BJ (cell line): Measurements from ENCODE around the gene MKI67. TPM values are rescaled to one million over a fixed set of nuclear protein-coding genes. Genes with fewer than 3 reads are reported as not detected.

ENCODE experiments used
- CTCF ChIA-PET: fragments of 350-600 bp; formaldehyde crosslinking; extraction: SDS; loops from one replicate; lab custom pipeline; 2021; ENCODE audit warnings: antibody characterized with exemption, inconsistent platforms; lab: Yijun Ruan, JAX
- POLR2A ChIA-PET: fragments of 300-600 bp; sonication (Branson Sonifier 250); formaldehyde crosslinking; extraction: SDS; loops from one replicate; lab custom pipeline; 2021; ENCODE audit warnings: antibody characterized with exemption; lab: Charles Lee
- DNase-seq: peaks from one replicate; pipeline ENCODE4 v3.0.0-alpha.2; 2011; ENCODE audit warnings: low read depth
- H3K27me3 ChIP-seq: 2 replicates; pipeline ENCODE4 v1.6.0; 2011; ENCODE audit warnings: low read length; ENCODE audit not compliant: control insufficient read depth, insufficient read depth
- H3K36me3 ChIP-seq: 2 replicates; pipeline ENCODE4 v1.5.1; 2011; ENCODE audit warnings: low read length; ENCODE audit not compliant: control insufficient read depth, insufficient read depth
- H3K4me3 ChIP-seq: 2 replicates; pipeline ENCODE4 v1.5.1; 2011; ENCODE audit warnings: low read depth, mild to moderate bottlenecking, control low read depth, low read length
- polyA plus RNA-seq: library from polyadenylated mRNA; depleted of rRNA; stranded (reverse); fragments of >200 nt; gene quantifications from 2 replicates; pipeline ENCODE4 v1.2.3, GENCODE V29; 2011
- TF ChIP-seq, protein P1 (sequence below): IDR thresholded peaks from 2 replicates; pipeline ENCODE4 v1.5.1; 2011; ENCODE audit warnings: low read depth, mild to moderate bottlenecking, control low read depth, inconsistent platforms, low read length, moderate library complexity; ENCODE audit not compliant: insufficient read depth

Gene MKI67
- polyA plus RNA-seq, 1 experiment = 11.8 TPM

DNA sequence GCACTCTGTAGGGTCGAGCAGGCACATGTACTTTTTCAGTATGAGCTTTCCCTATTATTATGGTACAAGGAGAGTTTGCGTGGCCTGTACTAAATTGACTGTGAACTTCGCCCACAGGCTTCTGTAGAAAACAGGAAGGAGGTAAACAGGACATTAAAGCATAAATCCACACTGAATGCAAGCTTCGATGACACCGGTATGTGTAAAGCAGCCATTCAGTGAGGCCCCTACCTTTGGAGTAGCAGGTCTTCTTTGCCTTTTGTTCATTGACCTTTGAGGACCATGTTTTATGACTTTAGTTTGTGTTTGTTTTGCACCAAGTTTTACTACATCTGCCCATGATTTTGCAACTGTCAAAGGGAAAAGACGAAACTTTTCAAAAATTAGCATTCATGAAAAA, 14.5 kb downstream of the MKI67 start:
- TF ChIP-seq, protein P1, sequence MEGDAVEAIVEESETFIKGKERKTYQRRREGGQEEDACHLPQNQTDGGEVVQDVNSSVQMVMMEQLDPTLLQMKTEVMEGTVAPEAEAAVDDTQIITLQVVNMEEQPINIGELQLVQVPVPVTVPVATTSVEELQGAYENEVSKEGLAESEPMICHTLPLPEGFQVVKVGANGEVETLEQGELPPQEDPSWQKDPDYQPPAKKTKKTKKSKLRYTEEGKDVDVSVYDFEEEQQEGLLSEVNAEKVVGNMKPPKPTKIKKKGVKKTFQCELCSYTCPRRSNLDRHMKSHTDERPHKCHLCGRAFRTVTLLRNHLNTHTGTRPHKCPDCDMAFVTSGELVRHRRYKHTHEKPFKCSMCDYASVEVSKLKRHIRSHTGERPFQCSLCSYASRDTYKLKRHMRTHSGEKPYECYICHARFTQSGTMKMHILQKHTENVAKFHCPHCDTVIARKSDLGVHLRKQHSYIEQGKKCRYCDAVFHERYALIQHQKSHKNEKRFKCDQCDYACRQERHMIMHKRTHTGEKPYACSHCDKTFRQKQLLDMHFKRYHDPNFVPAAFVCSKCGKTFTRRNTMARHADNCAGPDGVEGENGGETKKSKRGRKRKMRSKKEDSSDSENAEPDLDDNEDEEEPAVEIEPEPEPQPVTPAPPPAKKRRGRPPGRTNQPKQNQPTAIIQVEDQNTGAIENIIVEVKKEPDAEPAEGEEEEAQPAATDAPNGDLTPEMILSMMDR = no peak
- no peak for DNase-seq
- ChIA-PET CTCF (interaction anchor here (1.6 kb wide), 1 partner anchor 12 kb away, joined by 4 read pairs; no protein-coding TSS in a partner anchor), POLR2A (no interaction called here)
- no peak overlapping the region for H3K4me3 ChIP-seq
- no peaks in the 10 kb centered on the region for H3K27me3 ChIP-seq
- H3K36me3 ChIP-seq = peaks cover 2% of the 10 kb centered on the region

DNA sequence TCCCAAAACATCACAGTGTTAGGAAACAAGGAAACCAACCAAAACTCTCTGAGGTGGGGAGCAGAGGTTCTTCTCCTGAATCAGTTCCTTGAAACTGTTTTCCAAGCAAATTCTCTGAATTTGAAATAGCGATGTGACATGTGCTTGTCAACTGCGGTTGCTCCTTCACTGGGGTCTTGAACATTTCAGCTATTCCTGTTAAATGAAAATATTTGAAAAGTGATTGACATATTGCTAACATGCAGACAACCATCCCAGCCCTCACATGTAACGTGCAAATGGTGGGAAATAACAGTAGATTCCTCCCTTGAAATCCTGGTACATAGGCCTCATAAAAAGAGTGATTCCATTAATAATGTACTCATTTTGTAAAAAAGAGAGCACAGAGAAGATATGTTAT, 15.9 kb downstream of the MKI67 start:
- no peak overlapping the region for H3K4me3 ChIP-seq
- TF ChIP-seq, protein P1 = no peak
- DNase-seq = no peak
- H3K36me3 ChIP-seq = peaks cover 2% of the 10 kb centered on the region
- ChIA-PET POLR2A (no interaction called here), CTCF (interaction anchor here (1.6 kb wide), 1 partner anchor 13 kb away, joined by 4 read pairs; no protein-coding TSS in a partner anchor)
- H3K27me3 ChIP-seq = no peaks in the 10 kb centered on the region

DNA sequence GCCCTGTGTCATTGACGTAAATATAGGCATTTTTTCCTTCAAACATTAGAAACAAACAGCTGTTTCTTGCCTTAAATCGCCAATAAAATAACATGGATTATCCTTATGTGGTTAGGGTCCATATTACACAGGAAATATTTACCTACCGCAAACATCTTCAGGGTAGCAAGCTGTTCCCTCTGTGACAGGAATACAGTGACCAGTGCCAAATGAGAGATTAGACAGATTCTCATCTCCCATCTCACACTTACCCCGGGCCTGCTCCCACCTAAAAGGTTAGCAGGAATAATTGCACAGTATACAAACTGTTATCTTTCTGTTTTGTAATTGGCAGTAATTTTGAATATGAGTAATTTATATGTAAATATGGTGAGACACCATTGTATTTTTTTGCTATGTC, 16.5 kb downstream of the MKI67 start:
- Histone ChIP-seq H3K4me3 (no peak overlapping the region), H3K36me3 (peaks cover 2% of the 10 kb centered on the region), H3K27me3 (no peaks in the 10 kb centered on the region)
- DNase-seq = no peak
- CTCF ChIA-PET = no interaction called here
- POLR2A ChIA-PET = no interaction called here
- TF ChIP-seq, protein P1 = no peak

DNA sequence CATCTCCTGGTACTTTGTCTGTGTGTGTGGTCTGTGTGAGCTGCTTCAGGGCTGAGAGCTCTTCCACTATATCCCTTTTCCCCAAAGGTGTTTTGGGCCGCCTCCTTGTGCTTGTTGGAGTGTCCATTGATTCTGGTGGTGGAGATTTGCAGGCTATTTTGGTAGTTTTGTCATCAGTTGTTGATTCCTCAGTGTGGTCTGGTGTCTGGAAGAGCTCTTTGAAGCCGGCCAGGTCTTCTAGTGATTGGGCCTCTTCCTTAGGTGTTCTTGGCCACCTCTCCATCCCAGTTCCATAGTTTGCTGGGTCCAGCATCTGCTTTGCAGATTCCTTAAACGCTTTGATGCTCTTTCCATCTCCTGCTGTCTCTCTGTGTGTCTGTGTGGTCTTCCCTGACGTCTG, 20.8 kb downstream of the MKI67 start:
- 0 out of 2 replicates have a peak, but pooled peaks cover 3% of the 10 kb centered on the region for H3K36me3 ChIP-seq
- TF ChIP-seq, protein P1 = no peak
- DNase-seq = no peak
- ChIA-PET CTCF (interaction anchor here (0.8 kb wide), 1 partner anchor 44 kb away, joined by 4 read pairs; no protein-coding TSS in a partner anchor), POLR2A (no interaction called here)
- H3K27me3 ChIP-seq = no peaks in the 10 kb centered on the region
- no peak overlapping the region for H3K4me3 ChIP-seq

DNA sequence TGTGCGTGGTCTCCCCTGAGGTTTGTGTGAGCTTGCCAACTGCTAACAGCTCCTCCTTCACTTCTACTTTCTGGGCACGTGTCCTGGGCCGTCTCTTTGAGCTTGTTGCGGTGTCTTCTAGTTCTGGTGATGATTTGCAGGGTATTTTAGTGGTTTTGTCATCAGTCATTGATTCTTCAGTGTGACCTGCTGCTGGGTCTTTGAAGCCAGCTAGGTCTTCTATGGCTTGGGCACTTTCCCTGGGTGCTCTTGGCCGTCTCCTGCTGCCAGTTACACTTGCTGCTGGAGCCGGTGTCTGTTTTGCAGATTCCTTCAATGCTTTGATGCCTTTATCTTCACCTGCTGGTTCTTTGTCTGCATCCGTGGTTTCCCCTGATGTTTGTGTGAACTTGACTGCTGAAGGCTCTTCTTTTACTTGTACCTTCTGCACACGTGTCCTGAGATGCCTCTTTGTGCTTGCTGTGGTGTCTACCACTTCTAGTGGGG, 23.0 kb downstream of the MKI67 start:
- Histone ChIP-seq H3K36me3 (peaks cover 4% of the 10 kb centered on the region; the same call in 1 of the 2 replicates), H3K27me3 (no peaks in the 10 kb centered on the region), H3K4me3 (no peak overlapping the region)
- DNase-seq = no peak
- POLR2A ChIA-PET = no interaction called here
- TF ChIP-seq, protein P1 = no peak
- CTCF ChIA-PET = interaction anchor here (1.0 to 1.3 kb wide), 2 partner anchors 22 to 47 kb away, joined by 3 read pairs; no protein-coding TSS in a partner anchor
